ENCODE data around the gene UBE2A.

DNA sequence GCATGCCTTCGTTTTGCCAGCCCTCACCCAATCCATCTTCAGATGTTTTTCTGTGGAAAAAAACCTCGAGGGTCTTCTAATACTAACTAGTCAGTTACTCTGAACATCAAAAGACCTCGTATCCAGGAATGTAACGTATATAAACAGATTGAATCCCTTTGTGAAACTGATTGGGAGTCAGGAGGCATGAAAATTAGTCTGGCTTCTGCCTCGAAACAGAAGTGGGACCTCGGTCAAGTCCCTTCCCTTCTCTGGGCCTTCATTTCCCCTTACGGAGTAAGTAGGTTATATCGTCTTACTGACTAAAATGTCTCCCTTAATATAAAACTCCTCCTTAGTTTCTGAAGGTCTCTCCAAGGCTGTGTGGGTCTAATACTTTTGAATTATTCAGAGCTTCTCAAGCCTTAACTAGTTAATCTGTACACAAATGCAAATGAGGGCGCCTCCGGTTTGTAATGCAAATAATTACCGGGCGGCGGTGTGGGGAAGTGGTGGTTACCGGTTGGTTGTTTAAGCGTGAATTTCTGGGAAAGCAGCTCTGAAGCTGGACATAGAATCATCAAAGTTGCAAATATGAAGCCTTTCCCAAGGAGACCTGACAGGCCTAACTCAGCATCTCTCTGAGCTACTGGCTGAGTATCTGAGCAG, 43.3 kb downstream of the UBE2A start:
- no peak for TF ChIP-seq POLR2A (IDR thresholded peaks at IDR 0.05; ENCODE audit: borderline replicate concordance, extremely low read depth, insufficient read depth, insufficient read length)
- TF ChIP-seq, protein P1, sequence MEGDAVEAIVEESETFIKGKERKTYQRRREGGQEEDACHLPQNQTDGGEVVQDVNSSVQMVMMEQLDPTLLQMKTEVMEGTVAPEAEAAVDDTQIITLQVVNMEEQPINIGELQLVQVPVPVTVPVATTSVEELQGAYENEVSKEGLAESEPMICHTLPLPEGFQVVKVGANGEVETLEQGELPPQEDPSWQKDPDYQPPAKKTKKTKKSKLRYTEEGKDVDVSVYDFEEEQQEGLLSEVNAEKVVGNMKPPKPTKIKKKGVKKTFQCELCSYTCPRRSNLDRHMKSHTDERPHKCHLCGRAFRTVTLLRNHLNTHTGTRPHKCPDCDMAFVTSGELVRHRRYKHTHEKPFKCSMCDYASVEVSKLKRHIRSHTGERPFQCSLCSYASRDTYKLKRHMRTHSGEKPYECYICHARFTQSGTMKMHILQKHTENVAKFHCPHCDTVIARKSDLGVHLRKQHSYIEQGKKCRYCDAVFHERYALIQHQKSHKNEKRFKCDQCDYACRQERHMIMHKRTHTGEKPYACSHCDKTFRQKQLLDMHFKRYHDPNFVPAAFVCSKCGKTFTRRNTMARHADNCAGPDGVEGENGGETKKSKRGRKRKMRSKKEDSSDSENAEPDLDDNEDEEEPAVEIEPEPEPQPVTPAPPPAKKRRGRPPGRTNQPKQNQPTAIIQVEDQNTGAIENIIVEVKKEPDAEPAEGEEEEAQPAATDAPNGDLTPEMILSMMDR (IDR thresholded peaks at IDR 0.05 in 2 of 3, conservative IDR thresholded peaks at IDR 0.05 in 1 of 3; ENCODE audit: borderline replicate concordance in 1 of 3, insufficient read depth in 1 of 3, low read depth in 2 of 3, low read length in 2 of 3), result no peak
- TF ChIP-seq, protein P2, sequence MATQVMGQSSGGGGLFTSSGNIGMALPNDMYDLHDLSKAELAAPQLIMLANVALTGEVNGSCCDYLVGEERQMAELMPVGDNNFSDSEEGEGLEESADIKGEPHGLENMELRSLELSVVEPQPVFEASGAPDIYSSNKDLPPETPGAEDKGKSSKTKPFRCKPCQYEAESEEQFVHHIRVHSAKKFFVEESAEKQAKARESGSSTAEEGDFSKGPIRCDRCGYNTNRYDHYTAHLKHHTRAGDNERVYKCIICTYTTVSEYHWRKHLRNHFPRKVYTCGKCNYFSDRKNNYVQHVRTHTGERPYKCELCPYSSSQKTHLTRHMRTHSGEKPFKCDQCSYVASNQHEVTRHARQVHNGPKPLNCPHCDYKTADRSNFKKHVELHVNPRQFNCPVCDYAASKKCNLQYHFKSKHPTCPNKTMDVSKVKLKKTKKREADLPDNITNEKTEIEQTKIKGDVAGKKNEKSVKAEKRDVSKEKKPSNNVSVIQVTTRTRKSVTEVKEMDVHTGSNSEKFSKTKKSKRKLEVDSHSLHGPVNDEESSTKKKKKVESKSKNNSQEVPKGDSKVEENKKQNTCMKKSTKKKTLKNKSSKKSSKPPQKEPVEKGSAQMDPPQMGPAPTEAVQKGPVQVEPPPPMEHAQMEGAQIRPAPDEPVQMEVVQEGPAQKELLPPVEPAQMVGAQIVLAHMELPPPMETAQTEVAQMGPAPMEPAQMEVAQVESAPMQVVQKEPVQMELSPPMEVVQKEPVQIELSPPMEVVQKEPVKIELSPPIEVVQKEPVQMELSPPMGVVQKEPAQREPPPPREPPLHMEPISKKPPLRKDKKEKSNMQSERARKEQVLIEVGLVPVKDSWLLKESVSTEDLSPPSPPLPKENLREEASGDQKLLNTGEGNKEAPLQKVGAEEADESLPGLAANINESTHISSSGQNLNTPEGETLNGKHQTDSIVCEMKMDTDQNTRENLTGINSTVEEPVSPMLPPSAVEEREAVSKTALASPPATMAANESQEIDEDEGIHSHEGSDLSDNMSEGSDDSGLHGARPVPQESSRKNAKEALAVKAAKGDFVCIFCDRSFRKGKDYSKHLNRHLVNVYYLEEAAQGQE (IDR thresholded peaks at IDR 0.05; ENCODE audit: low read depth), result no peak

Measured in HCT116 (cell line).